GM12878 (cell line): ENCODE data around the gene AGBL4. TPM values are rescaled to one million over a fixed set of nuclear protein-coding genes. Genes with fewer than 3 reads are reported as not detected.

Experiments
- ATAC-seq: fragments of 200-7000 bp; cut with Tn5 transposase; 3 replicates; pipeline ENCODE4 v1.9.1; 2020; ENCODE audit warnings: mild to moderate bottlenecking, moderate library complexity
- BruUV-seq: library from RNA; stranded (reverse); fragments of 400-500 nt; replicated peaks from 2 replicates; lab custom pipeline; 2021; lab: Mats Ljungman, UMichigan
- CTCF ChIA-PET: fragments of 300-600 bp; sonication (Branson Sonifier 250); formaldehyde crosslinking; extraction: SDS; loops from one replicate; lab custom pipeline; 2021; ENCODE audit warnings: inconsistent platforms; lab: Yijun Ruan, JAX
- POLR2A ChIA-PET: fragments of 350-600 bp; formaldehyde crosslinking; extraction: SDS; loops from one replicate; lab custom pipeline; 2021; ENCODE audit warnings: inconsistent platforms; lab: Charles Lee
- RAD21 ChIA-PET: fragments of 300-600 bp; sonication (Branson Sonifier 250); formaldehyde crosslinking; loops from one replicate; lab custom pipeline; 2023; ENCODE audit warnings: antibody characterized with exemption; ENCODE audit not compliant: unreplicated experiment; lab: Charles Lee
- SMC1A ChIA-PET: fragments of 300-600 bp; sonication (Branson Sonifier 250); formaldehyde crosslinking; loops from one replicate; lab custom pipeline; 2023; ENCODE audit not compliant: unreplicated experiment, uncharacterized antibody; lab: Charles Lee
- DNase-seq: peaks from one replicate; pipeline ENCODE4 v3.0.0-alpha.2; 2011; ENCODE audit warnings: low read depth, low spot score
- FAIRE-seq: peaks from 3 replicates; lab custom pipeline; 2011; peaks lifted over from hg19 to GRCh38; lab: Jason Lieb, UNC
- H2AFZ ChIP-seq: 2 replicates; pipeline ENCODE4 v1.6.0; 2011; ENCODE audit warnings: low read depth, low read length, control low read depth; ENCODE audit not compliant: control insufficient read depth
- H3K27ac ChIP-seq: 2 replicates; pipeline ENCODE4 v1.5.1; 2011; ENCODE audit warnings: control low read depth; ENCODE audit not compliant: control insufficient read depth, insufficient read depth
- H3K27me3 ChIP-seq, 2 experiments: replicated peaks in 1 of 2; 2 replicates each; pipeline versions ENCODE4 v1.6.0 to v1.6.1; 2011; ENCODE audit warnings: low read length in 1 of 2; ENCODE audit not compliant: control insufficient read depth in 2 of 2, insufficient read depth in 2 of 2
- H3K36me3 ChIP-seq, 2 experiments: 2 replicates each; pipeline ENCODE4 v1.5.1; 2011; ENCODE audit warnings: low read length in 1 of 2; ENCODE audit not compliant: control insufficient read depth in 2 of 2, insufficient read depth in 2 of 2
- H3K4me1 ChIP-seq: 2 replicates; pipeline ENCODE4 v1.6.1; 2011; ENCODE audit warnings: mild to moderate bottlenecking, low read length, moderate library complexity, mixed read lengths; ENCODE audit not compliant: control insufficient read depth, insufficient read depth
- H3K4me2 ChIP-seq: 2 replicates; pipeline ENCODE4 v1.6.0; 2011; ENCODE audit warnings: control low read depth; ENCODE audit not compliant: control insufficient read depth, insufficient read depth
- H3K4me3 ChIP-seq: fragments of 200-600 bp; sonication (generic); 2 replicates; pipeline ENCODE4 v1.5.1; 2016
- H3K79me2 ChIP-seq: 2 replicates; pipeline ENCODE4 v1.6.0; 2011; ENCODE audit warnings: low read length; ENCODE audit not compliant: control insufficient read depth, insufficient read depth
- H3K9ac ChIP-seq: 2 replicates; pipeline ENCODE4 v1.8.0; 2011; ENCODE audit warnings: low read length, control low read depth, mixed read lengths; ENCODE audit not compliant: control insufficient read depth, insufficient read depth
- H3K9me3 ChIP-seq: replicated peaks from 3 replicates; pipeline ENCODE4 v1.5.1; 2011; ENCODE audit warnings: mild to moderate bottlenecking, low read length; ENCODE audit not compliant: control insufficient read depth, insufficient read depth
- H4K20me1 ChIP-seq: 2 replicates; pipeline ENCODE4 v1.6.0; 2011; ENCODE audit not compliant: control insufficient read depth, insufficient read depth
- ASH2L ChIP-seq: fragments of 300-600, 200-600 bp; sonication (generic); IDR thresholded peaks from 2 replicates; pipeline ENCODE4 v1.6.1; 2017; ENCODE audit warnings: low read depth, mild to moderate bottlenecking, borderline replicate concordance
- BACH1 ChIP-seq: fragments of 450-650 bp; IDR thresholded peaks from 2 replicates; pipeline ENCODE4 v1.6.1; 2017; ENCODE audit warnings: mild to moderate bottlenecking, borderline replicate concordance
- BHLHE40 ChIP-seq, 2 experiments: fragments of 450-650 bp in 1 of 2; IDR thresholded peaks; 2 replicates each; pipeline ENCODE4 v1.6.1; 2011 to 2017; ENCODE audit warnings: low read depth in 2 of 2, borderline replicate concordance in 1 of 2, improper control_type of control experiment in 1 of 2, low read length in 1 of 2, mild to moderate bottlenecking in 1 of 2
- CHD4 ChIP-seq: fragments of 200-600 bp; sonication (generic); IDR thresholded peaks from 2 replicates; pipeline ENCODE4 v1.6.1; 2016; ENCODE audit warnings: mild to moderate bottlenecking
- FOXM1 ChIP-seq: IDR thresholded peaks from 2 replicates; pipeline ENCODE4 v1.6.1; 2012; ENCODE audit warnings: low read depth, mild to moderate bottlenecking, inconsistent platforms, low read length, moderate library complexity
- GATAD2B ChIP-seq: fragments of 450-650 bp; conservative IDR thresholded peaks from 2 replicates; pipeline ENCODE4 v1.6.1; 2017; ENCODE audit warnings: low read depth, mild to moderate bottlenecking, moderate library complexity
- KLF5 ChIP-seq: fragments of 450-650 bp; IDR thresholded peaks from 2 replicates; pipeline ENCODE4 v1.6.1; 2014; ENCODE audit warnings: mild to moderate bottlenecking; ENCODE audit not compliant: partially characterized antibody
- MTA2 ChIP-seq: fragments of 450-650 bp; IDR thresholded peaks from 2 replicates; pipeline ENCODE4 v1.6.1; 2016; ENCODE audit warnings: low read depth, mild to moderate bottlenecking, moderate library complexity
- NFXL1 ChIP-seq: fragments of 450-650 bp; IDR thresholded peaks from 2 replicates; pipeline ENCODE4 v1.6.1; 2017; ENCODE audit warnings: antibody characterized with exemption, mild to moderate bottlenecking, borderline replicate concordance
- RBBP5 ChIP-seq: fragments of 200-600 bp; sonication (generic); conservative IDR thresholded peaks from 2 replicates; pipeline ENCODE4 v1.6.1; 2016
- SMAD5 ChIP-seq: IDR thresholded peaks from 2 replicates; pipeline ENCODE4 v1.6.1; 2016; ENCODE audit warnings: antibody characterized with exemption, low read depth
- STAT3 ChIP-seq: IDR thresholded peaks from 2 replicates; pipeline ENCODE4 v1.6.1; 2011; ENCODE audit warnings: low read depth, low read length, improper control_type of control experiment
- SUZ12 ChIP-seq: fragments of 200-600 bp; sonication (generic); IDR thresholded peaks from one replicate; pipeline ENCODE4 v1.6.1; 2018; ENCODE audit warnings: antibody characterized with exemption, mild to moderate bottlenecking; ENCODE audit not compliant: unreplicated experiment
- ZBED1 ChIP-seq: IDR thresholded peaks from 2 replicates; pipeline ENCODE4 v1.6.1; 2016; ENCODE audit warnings: borderline replicate concordance
- ZBTB40 ChIP-seq: fragments of 450-650 bp; IDR thresholded peaks from 2 replicates; pipeline ENCODE4 v1.6.1; 2016; ENCODE audit warnings: mild to moderate bottlenecking, moderate library complexity, borderline replicate concordance
- ZNF207 ChIP-seq: fragments of 450-650 bp; IDR thresholded peaks from 2 replicates; pipeline ENCODE4 v1.6.1; 2014; ENCODE audit warnings: antibody characterized with exemption, mild to moderate bottlenecking, borderline replicate concordance
- WGBS: methylation state at CpG from one replicate; pipeline ENCODE4 v1.1.6; 2016; ENCODE audit warnings: low lambda C conversion rate; ENCODE audit not compliant: insufficient replicate concordance, insufficient coverage; ENCODE audit errors: missing lambda C conversion rate; 5-methylcytosine and 5-hydroxymethylcytosine counted together
- in situ Hi-C: fragments of 300-500 bp; cut with MboI; formaldehyde crosslinking; loops from 9 replicates; pipeline ENCODE4 v1.14.3; 2018; ENCODE audit warnings: mixed read lengths
- intact Hi-C: fragments of 100-400 bp; cut with micrococcal nuclease; formaldehyde crosslinking; loops from one replicate; pipeline ENCODE4 v1.14.2; 2022; ENCODE audit not compliant: unreplicated experiment
- polyA plus RNA-seq, 11 experiments: library from polyadenylated mRNA; depleted of rRNA in 4 of 11; unstranded in 6 of 11; stranded (reverse) in 5 of 11; fragments of >200 nt; fragmentation: Nextera tagmentation in 4 of 11; fragmentation: Illumina TruSeq in 1 of 11; extraction: Ambion mirVana in 4 of 11; extraction: Trizol in 1 of 11; gene quantifications; 1 replicate in 1 of 11; 2 replicates in 10 of 11; pipeline versions ENCODE4 v1.2.1 to v1.2.3, GENCODE V29; 2011 to 2016; ENCODE audit warnings: inconsistent platforms in 2 of 11, missing spikeins in 2 of 11, low read depth in 1 of 11
- total RNA-seq, 4 experiments: library from RNA; depleted of rRNA in 3 of 4; stranded (reverse); fragments of >200 nt in 3 of 4; fragmentation: Illumina TruSeq in 1 of 4; extraction: Trizol in 1 of 4; gene quantifications; 2 replicates each; pipeline versions ENCODE4 v1.2.1 to v1.2.3, GENCODE V29; 2013 to 2021
- TF ChIP-seq, protein P1 (sequence below): IDR thresholded peaks from 2 replicates; pipeline ENCODE4 v1.6.1; 2012; ENCODE audit warnings: low read length, inconsistent platforms

AGBL4 gene
- total and polyA plus RNA-seq, 10 of the 15 experiments (the other 5 are each of a cell fraction or from before 2014, with no cell fraction given) = 0.31 TPM; not detected in 9

DNA sequence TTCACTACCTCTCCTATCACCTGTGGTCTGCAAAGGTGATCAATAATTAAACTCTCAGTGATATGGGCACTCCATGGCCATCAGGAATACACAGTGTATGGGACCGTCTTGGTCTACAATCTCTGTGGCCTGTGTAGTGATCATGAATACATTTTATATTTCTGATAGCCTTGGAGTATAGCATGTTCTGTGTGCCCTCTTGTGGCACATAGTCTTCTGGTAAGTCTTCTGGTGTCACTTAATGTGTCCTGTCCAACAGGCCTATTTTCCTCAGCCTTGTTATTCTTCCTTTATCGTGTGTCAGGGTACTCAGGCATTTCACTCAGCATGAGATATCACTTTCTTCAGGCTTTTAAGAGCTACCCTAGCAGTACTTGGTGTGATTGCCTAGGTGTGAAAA, 393.6 kb downstream of the AGBL4 start:
- H4K20me1 ChIP-seq = no peaks in the 10 kb centered on the region
- H2AFZ ChIP-seq = no peak overlapping the region
- H3K4me2 ChIP-seq = no peak overlapping the region
- H3K4me3 ChIP-seq = no peak overlapping the region
- H3K4me1 ChIP-seq = no peaks in the 10 kb centered on the region
- intact Hi-C loops (no loop called here), in situ Hi-C loops (no loop called here)
- no peak overlapping the region for H3K9ac ChIP-seq
- no peak overlapping the region for H3K27ac ChIP-seq
- TF ChIP-seq SMAD5 (no peak), STAT3 (no peak), GATAD2B (no peak), MTA2 (no peak), ZNF207 (no peak), BHLHE40 (IDR thresholded peaks at IDR 0.05; ENCODE audit: borderline replicate concordance in 1 of 2, low read depth in 2 of 2, low read length in 1 of 2) (no peak), SUZ12 (no peak), ASH2L (no peak), KLF5 (no peak), NFXL1 (no peak), BACH1 (no peak), ZBED1 (no peak), CHD4 (no peak), FOXM1 (no peak), RBBP5 (no peak), ZBTB40 (no peak)
- TF ChIP-seq, protein P1, sequence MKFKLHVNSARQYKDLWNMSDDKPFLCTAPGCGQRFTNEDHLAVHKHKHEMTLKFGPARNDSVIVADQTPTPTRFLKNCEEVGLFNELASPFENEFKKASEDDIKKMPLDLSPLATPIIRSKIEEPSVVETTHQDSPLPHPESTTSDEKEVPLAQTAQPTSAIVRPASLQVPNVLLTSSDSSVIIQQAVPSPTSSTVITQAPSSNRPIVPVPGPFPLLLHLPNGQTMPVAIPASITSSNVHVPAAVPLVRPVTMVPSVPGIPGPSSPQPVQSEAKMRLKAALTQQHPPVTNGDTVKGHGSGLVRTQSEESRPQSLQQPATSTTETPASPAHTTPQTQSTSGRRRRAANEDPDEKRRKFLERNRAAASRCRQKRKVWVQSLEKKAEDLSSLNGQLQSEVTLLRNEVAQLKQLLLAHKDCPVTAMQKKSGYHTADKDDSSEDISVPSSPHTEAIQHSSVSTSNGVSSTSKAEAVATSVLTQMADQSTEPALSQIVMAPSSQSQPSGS = no peak
- ATAC-seq (no peak), DNase-seq (no peak), FAIRE-seq (no peak)
- no peaks in the 10 kb centered on the region for H3K9me3 ChIP-seq
- H3K79me2 ChIP-seq = no peaks in the 10 kb centered on the region
- POLR2A ChIA-PET = no interaction called here
- no TSS peak for BruUV-seq
- CTCF ChIA-PET = interaction anchor here (1.5 kb wide), 1 partner anchor 11 kb away, joined by 5 read pairs; no protein-coding TSS in a partner anchor
- SMC1A ChIA-PET = no interaction called here
- no peaks in the 10 kb centered on the region for H3K36me3 ChIP-seq
- 3% methylated on average over 2 of the region's 2 CpGs for WGBS
- RAD21 ChIA-PET = no interaction called here
- H3K27me3 ChIP-seq = no peaks in the 10 kb centered on the region
